Activated CD4-positive, alpha-beta T cell treated with anti-CD3 and anti-CD28 coated beads for 36 hours (primary cell): Measurements from ENCODE around the gene ATF7. TPM values are rescaled to one million over a fixed set of nuclear protein-coding genes. Genes with fewer than 3 reads are reported as not detected.
"Not testable (repeated sequence)": the region's sequence is repeated elsewhere in the genome, so short reads cannot be mapped to it uniquely, and the experiment has no call there.

Experiments used
- ATAC-seq: fragments of 200-7000 bp; cut with Tn5 transposase; one replicate; pipeline ENCODE4 v1.10.0; 2021; ENCODE audit warnings: mild to moderate bottlenecking, moderate library complexity
- CTCF ChIA-PET: fragments of 350-600 bp; sonication (Branson Sonifier 250); formaldehyde crosslinking; loops from one replicate; lab custom pipeline; 2021; ENCODE audit warnings: antibody characterized with exemption; lab: Charles Lee
- POLR2A ChIA-PET: fragments of 350-600 bp; sonication (Branson Sonifier 250); formaldehyde crosslinking; loops from one replicate; lab custom pipeline; 2021; ENCODE audit warnings: antibody characterized with exemption, inconsistent platforms; lab: Charles Lee
- DNase-seq: peaks from one replicate; pipeline ENCODE4 v3.0.0-alpha.2; 2020
- H3K27ac Mint-ChIP-seq: one replicate; pipeline ENCODE4 v1.8.0; 2021; ENCODE audit warnings: mixed read lengths
- H3K27me3 Mint-ChIP-seq: one replicate; pipeline ENCODE4 v1.8.0; 2021; ENCODE audit warnings: mixed read lengths
- H3K36me3 Mint-ChIP-seq: one replicate; pipeline ENCODE4 v1.8.0; 2021; ENCODE audit warnings: low read depth, mixed read lengths
- H3K4me1 Mint-ChIP-seq: one replicate; pipeline ENCODE4 v1.8.0; 2021; ENCODE audit warnings: mixed read lengths
- H3K4me3 Mint-ChIP-seq: one replicate; pipeline ENCODE4 v1.8.0; 2021; ENCODE audit warnings: mild to moderate bottlenecking, moderate library complexity, mixed read lengths
- H3K9me3 Mint-ChIP-seq: one replicate; pipeline ENCODE4 v1.8.0; 2021; ENCODE audit warnings: low read depth, mixed read lengths
- intact Hi-C, 2 experiments: fragments of 100-400 bp; cut with DNase I in 1 of 2; cut with micrococcal nuclease in 1 of 2; formaldehyde crosslinking; loops; one replicate each; pipeline versions ENCODE4 v1.14.2 to v1.15.1; 2022 to 2024; cut with DNase I, micrococcal nuclease
- total RNA-seq, 2 experiments: library from RNA; stranded (reverse); gene quantifications; one replicate each; pipeline ENCODE4 v1.2.3, GENCODE V29; 2021

Gene ATF7
- total RNA-seq, 2 experiments from 2014 or later, result 23.0 to 28.1 TPM

- peaks cover 11% of the 10 kb centered on the region for H3K36me3 Mint-ChIP-seq
- H3K9me3 Mint-ChIP-seq, result no peaks in the 10 kb centered on the region
- no peaks in the 10 kb centered on the region for H3K27me3 Mint-ChIP-seq
- H3K4me1 Mint-ChIP-seq, result peaks cover 29% of the 10 kb centered on the region
- intact Hi-C loops, result loop anchor here (5.0 kb wide), 2 partner anchors 37 to 52 kb away; no protein-coding TSS in a partner anchor
- no peak overlapping the region for H3K4me3 Mint-ChIP-seq
- H3K27ac Mint-ChIP-seq, result no peak overlapping the region
- ChIA-PET POLR2A (no interaction called here), CTCF (interaction anchor here (0.8 to 3.2 kb wide), 4 partner anchors 9 to 70 kb away, joined by 3 to 16 read pairs (median 4); partner anchors contain the start of gene ATP5MC2)
- DNase-seq (no peak), ATAC-seq (no peak)
Observed at GRCh38 chr12:53613821-53614220, 12.4 kb downstream of the ATF7 start.

GRCh38 chr12:53612978-53613377, 13.2 kb downstream of the ATF7 start:
- Mint-ChIP-seq H3K4me1 (peaks cover 23% of the 10 kb centered on the region), H3K9me3 (no peaks in the 10 kb centered on the region), H3K36me3 (peaks cover 5% of the 10 kb centered on the region), H3K27me3 (no peaks in the 10 kb centered on the region), H3K27ac (no peak overlapping the region), H3K4me3 (no peak overlapping the region)
- ChIA-PET POLR2A (interaction anchor here (0.6 to 1.0 kb wide), 4 partner anchors 10 to 126 kb away, joined by 3 to 12 read pairs (median 4); no protein-coding TSS in a partner anchor), CTCF (interaction anchor here (0.8 to 3.2 kb wide), 4 partner anchors 10 to 69 kb away, joined by 3 to 16 read pairs (median 4); no protein-coding TSS in a partner anchor)
- ATAC-seq, result peak; percentile 83
- intact Hi-C loops, result loop anchor here (5.0 kb wide), 2 partner anchors 36 to 51 kb away; no protein-coding TSS in a partner anchor
- DNase-seq, result no peak

- Mint-ChIP-seq H3K4me1 (peaks cover 18% of the 10 kb centered on the region), H3K27me3 (no peaks in the 10 kb centered on the region), H3K4me3 (no peak overlapping the region), H3K36me3 (peaks cover 3% of the 10 kb centered on the region), H3K9me3 (no peaks in the 10 kb centered on the region), H3K27ac (no peak overlapping the region)
- DNase-seq (no peak), ATAC-seq (no peak)
- CTCF ChIA-PET, result interaction anchor here (1.3 to 3.2 kb wide), 3 partner anchors 12 to 68 kb away, joined by 3 to 16 read pairs (median 3); partner anchors contain the start of gene ATP5MC2
- intact Hi-C loops, result loop anchor here (5.0 kb wide), 2 partner anchors 34 to 49 kb away; no protein-coding TSS in a partner anchor
- POLR2A ChIA-PET, result interaction anchor here (0.6 kb wide), 1 partner anchor 8 kb away, joined by 3 read pairs; no protein-coding TSS in a partner anchor
Observed at GRCh38 chr12:53611304-53611703, 14.9 kb downstream of the ATF7 start.

- H3K27me3 Mint-ChIP-seq, H3K4me3 Mint-ChIP-seq, POLR2A ChIA-PET, DNase-seq, intact Hi-C loops, ATAC-seq, H3K9me3 Mint-ChIP-seq, CTCF ChIA-PET, H3K27ac Mint-ChIP-seq: not testable (repeated sequence)
- peaks cover 12% of the 10 kb centered on the region for H3K36me3 Mint-ChIP-seq
- H3K4me1 Mint-ChIP-seq, result peaks cover 18% of the 10 kb centered on the region
Observed at GRCh38 chr12:53606688-53607087, 19.5 kb downstream of the ATF7 start.

- no peaks in the 10 kb centered on the region for H3K27me3 Mint-ChIP-seq
- no peaks in the 10 kb centered on the region for H3K9me3 Mint-ChIP-seq
- POLR2A ChIA-PET, result no interaction called here
- H3K4me1 Mint-ChIP-seq, result peaks cover 18% of the 10 kb centered on the region
- H3K36me3 Mint-ChIP-seq, result peaks cover 18% of the 10 kb centered on the region
- H3K27ac Mint-ChIP-seq, result no peak overlapping the region
- CTCF ChIA-PET, result no interaction called here
- intact Hi-C loops, result no loop called here
- ATAC-seq, result no peak
- DNase-seq, result no peak
- no peak overlapping the region for H3K4me3 Mint-ChIP-seq
Observed at GRCh38 chr12:53604581-53604980, 21.6 kb downstream of the ATF7 start.

- DNase-seq, result no peak
- no peaks in the 10 kb centered on the region for H3K27me3 Mint-ChIP-seq
- no peak for ATAC-seq
- no peak overlapping the region for H3K27ac Mint-ChIP-seq
- H3K36me3 Mint-ChIP-seq, result peaks cover 20% of the 10 kb centered on the region
- CTCF ChIA-PET, result interaction anchor here (0.6 to 1.0 kb wide), 3 partner anchors 10 to 843 kb away, joined by 3 read pairs; no protein-coding TSS in a partner anchor
- POLR2A ChIA-PET, result interaction anchor here (0.7 kb wide), 1 partner anchor 8 kb away, joined by 3 read pairs; no protein-coding TSS in a partner anchor
- H3K9me3 Mint-ChIP-seq, result no peaks in the 10 kb centered on the region
- H3K4me3 Mint-ChIP-seq, result no peak overlapping the region
- peaks cover 18% of the 10 kb centered on the region for H3K4me1 Mint-ChIP-seq
- intact Hi-C loops, result no loop called here
Observed at GRCh38 chr12:53603804-53604203, 22.4 kb downstream of the ATF7 start.

GRCh38 chr12:53603196-53603595, 23.0 kb downstream of the ATF7 start:
- DNase-seq (no peak), ATAC-seq (no peak)
- Mint-ChIP-seq H3K4me3 (no peak overlapping the region), H3K27me3 (no peaks in the 10 kb centered on the region), H3K27ac (no peak overlapping the region), H3K9me3 (no peaks in the 10 kb centered on the region), H3K4me1 (peaks cover 18% of the 10 kb centered on the region), H3K36me3 (peaks cover 25% of the 10 kb centered on the region)
- ChIA-PET CTCF (interaction anchor here (1.0 kb wide), 3 partner anchors 10 to 843 kb away, joined by 3 to 5 read pairs (median 3); no protein-coding TSS in a partner anchor), POLR2A (interaction anchor here (0.7 kb wide), 1 partner anchor 8 kb away, joined by 3 read pairs; no protein-coding TSS in a partner anchor)
- intact Hi-C loops, result no loop called here

GRCh38 chr12:53602176-53602864, 23.9 kb downstream of the ATF7 start:
- intact Hi-C loops, result no loop called here
- ChIA-PET CTCF (interaction anchor here (0.7 to 1.0 kb wide), 4 partner anchors 10 to 98 kb away, joined by 3 to 5 read pairs (median 4); no protein-coding TSS in a partner anchor), POLR2A (no interaction called here)
- Mint-ChIP-seq H3K4me3 (no peak overlapping the region), H3K4me1 (peaks cover 18% of the 10 kb centered on the region), H3K27me3 (no peaks in the 10 kb centered on the region), H3K36me3 (peaks cover 29% of the 10 kb centered on the region), H3K9me3 (no peaks in the 10 kb centered on the region), H3K27ac (no peak overlapping the region)
- no peak for ATAC-seq
- DNase-seq, result no peak

GRCh38 chr12:53601296-53601847, 24.8 kb downstream of the ATF7 start:
- no peak overlapping the region for H3K27ac Mint-ChIP-seq
- POLR2A ChIA-PET, result no interaction called here
- no peaks in the 10 kb centered on the region for H3K9me3 Mint-ChIP-seq
- CTCF ChIA-PET, result no interaction called here
- intact Hi-C loops, result no loop called here
- H3K27me3 Mint-ChIP-seq, result no peaks in the 10 kb centered on the region
- no peak overlapping the region for H3K4me3 Mint-ChIP-seq
- DNase-seq, result no peak
- H3K4me1 Mint-ChIP-seq, result peaks cover 18% of the 10 kb centered on the region
- H3K36me3 Mint-ChIP-seq, result peaks cover 27% of the 10 kb centered on the region
- ATAC-seq, result no peak

GRCh38 chr12:53600490-53601295, 25.5 kb downstream of the ATF7 start:
- no peak for ATAC-seq
- intact Hi-C loops, result no loop called here

GRCh38 chr12:53599579-53599978, 26.6 kb downstream of the ATF7 start:
- no peak for ATAC-seq
- H3K9me3 Mint-ChIP-seq, result no peaks in the 10 kb centered on the region
- peaks cover 27% of the 10 kb centered on the region for H3K36me3 Mint-ChIP-seq
- H3K27ac Mint-ChIP-seq, result no peak overlapping the region
- no peak for DNase-seq
- intact Hi-C loops, result no loop called here
- H3K27me3 Mint-ChIP-seq, result no peaks in the 10 kb centered on the region
- ChIA-PET POLR2A (no interaction called here), CTCF (no interaction called here)
- peaks cover 16% of the 10 kb centered on the region for H3K4me1 Mint-ChIP-seq
- no peak overlapping the region for H3K4me3 Mint-ChIP-seq

More at GRCh38 chr12:53600490-53601295, 25.5 kb downstream of the ATF7 start:
- no peak overlapping the region for H3K4me3 Mint-ChIP-seq
- H3K27ac Mint-ChIP-seq, result no peak overlapping the region
- H3K9me3 Mint-ChIP-seq, result no peaks in the 10 kb centered on the region
- no peak for DNase-seq
- H3K4me1 Mint-ChIP-seq, result peaks cover 18% of the 10 kb centered on the region
- POLR2A ChIA-PET, result interaction anchor here (0.6 kb wide), 1 partner anchor 164 kb away, joined by 3 read pairs; no protein-coding TSS in a partner anchor
- H3K36me3 Mint-ChIP-seq, result peaks cover 27% of the 10 kb centered on the region
- CTCF ChIA-PET, result no interaction called here
- H3K27me3 Mint-ChIP-seq, result no peaks in the 10 kb centered on the region
